H1 (cell line): Measurements from ENCODE around the gene CACNA2D3. TPM values are rescaled to one million over a fixed set of nuclear protein-coding genes. Genes with fewer than 3 reads are reported as not detected.

Source experiments
- CTCF ChIA-PET: fragments of 300-600 bp; sonication (Branson Sonifier 250); formaldehyde crosslinking; loops from one replicate; lab custom pipeline; 2021; ENCODE audit not compliant: partially characterized antibody; lab: Charles Lee
- POLR2A ChIA-PET: fragments of 300-600 bp; sonication (Branson Sonifier 250); formaldehyde crosslinking; loops from one replicate; lab custom pipeline; 2021; ENCODE audit warnings: inconsistent platforms; ENCODE audit not compliant: partially characterized antibody; lab: Charles Lee
- DNase-seq, 2 experiments: peaks; one replicate each; pipeline versions ENCODE4 v3.0.0 to v3.0.0-alpha.2; 2010 to 2022; ENCODE audit warnings: low spot score in 2 of 2, low read depth in 1 of 2, mixed read lengths in 1 of 2
- FAIRE-seq: peaks from 2 replicates; lab custom pipeline; 2011; peaks lifted over from hg19 to GRCh38; lab: Jason Lieb, UNC
- H2AFZ ChIP-seq: 2 replicates; pipeline ENCODE4 v1.8.1; 2012; ENCODE audit warnings: low read length, inconsistent platforms
- H2AK5ac ChIP-seq: 2 replicates; pipeline ENCODE4 v1.6.1; 2013; ENCODE audit warnings: low read depth, low read length
- H2BK120ac ChIP-seq: replicated peaks from 2 replicates; pipeline ENCODE3; 2013; ENCODE audit warnings: low read depth, low read length, inconsistent platforms
- H2BK12ac ChIP-seq: 2 replicates; pipeline ENCODE4 v1.6.1; 2013; ENCODE audit warnings: low read depth, low read length
- H2BK15ac ChIP-seq: 2 replicates; pipeline ENCODE4 v1.6.1; 2013; ENCODE audit warnings: low read length
- H2BK20ac ChIP-seq: 2 replicates; pipeline ENCODE4 v1.6.1; 2013; ENCODE audit warnings: low read length
- H2BK5ac ChIP-seq: 2 replicates; pipeline ENCODE4 v1.6.1; 2013; ENCODE audit warnings: low read depth, low read length
- H3K14ac ChIP-seq: 2 replicates; pipeline ENCODE4 v1.6.1; 2013; ENCODE audit warnings: inconsistent platforms; ENCODE audit not compliant: insufficient read length
- H3K18ac ChIP-seq: 2 replicates; pipeline ENCODE4 v1.6.1; 2013; ENCODE audit warnings: low read length; ENCODE audit errors: extremely low read depth
- H3K23ac ChIP-seq: 2 replicates; pipeline ENCODE4 v1.6.1; 2013; ENCODE audit warnings: inconsistent platforms; ENCODE audit not compliant: insufficient read length
- H3K23me2 ChIP-seq: 2 replicates; pipeline ENCODE4 v1.6.1; 2013; ENCODE audit warnings: low read depth, low read length
- H3K27ac ChIP-seq: 2 replicates; pipeline ENCODE4 v1.6.1; 2011; ENCODE audit warnings: low read depth, low read length, inconsistent platforms
- H3K27me3 ChIP-seq, 4 experiments: replicated peaks in 1 of 4; 1 replicate in 1 of 4; 2 replicates in 3 of 4; pipeline versions ENCODE4 v1.6.1 to v1.8.1; 2011 to 2013; ENCODE audit warnings: low read length in 3 of 4, mild to moderate bottlenecking in 3 of 4, inconsistent platforms in 2 of 4, mixed read lengths in 2 of 4, moderate library complexity in 1 of 4; ENCODE audit not compliant: control insufficient read depth in 3 of 4, insufficient read depth in 3 of 4; ENCODE audit errors: extremely low read depth in 1 of 4
- H3K36me3 ChIP-seq, 4 experiments: 2 replicates each; pipeline versions ENCODE4 v1.6.1 to v1.8.1; 2011 to 2013; ENCODE audit warnings: mild to moderate bottlenecking in 4 of 4, low read length in 3 of 4, moderate library complexity in 2 of 4, control low read depth in 1 of 4, inconsistent platforms in 1 of 4; ENCODE audit not compliant: insufficient read depth in 4 of 4, control insufficient read depth in 2 of 4
- H3K4ac ChIP-seq: replicated peaks from 2 replicates; pipeline ENCODE3; 2013; ENCODE audit warnings: low read length, low read depth, mixed read lengths, inconsistent platforms; ENCODE audit not compliant: insufficient read length
- H3K4me1 ChIP-seq, 4 experiments: replicated peaks in 1 of 4; 1 replicate in 1 of 4; 2 replicates in 3 of 4; pipeline versions ENCODE4 v1.6.1 to v1.8.1; 2011 to 2013; ENCODE audit warnings: low read length in 3 of 4, inconsistent platforms in 2 of 4, mixed read lengths in 1 of 4; ENCODE audit not compliant: insufficient read depth in 4 of 4, control insufficient read depth in 3 of 4
- H3K4me2 ChIP-seq, 2 experiments: 2 replicates each; pipeline versions ENCODE4 v1.6.1 to v1.8.1; 2011 to 2013; ENCODE audit warnings: low read depth in 2 of 2, low read length in 2 of 2, control low read depth in 1 of 2, inconsistent platforms in 1 of 2, mild to moderate bottlenecking in 1 of 2; ENCODE audit not compliant: insufficient read depth in 1 of 2
- H3K4me3 ChIP-seq, 4 experiments: fragments of 200-600, 300-600 bp in 1 of 4; sonication (generic), shearing (Covaris generic), sonication (Bioruptor Twin) in 1 of 4; 2 replicates each; pipeline versions ENCODE4 v1.5.1 to v1.8.1; 2011 to 2016; ENCODE audit warnings: low read length in 4 of 4, low read depth in 3 of 4, control low read depth in 2 of 4, inconsistent platforms in 2 of 4, mild to moderate bottlenecking in 2 of 4, mixed read lengths in 1 of 4, moderate library complexity in 1 of 4; ENCODE audit not compliant: insufficient read depth in 2 of 4; ENCODE audit errors: extremely low read depth in 1 of 4
- H3K56ac ChIP-seq: replicated peaks from 2 replicates; pipeline ENCODE3; 2013; ENCODE audit warnings: low read depth, mild to moderate bottlenecking, mixed read lengths, low read length, inconsistent platforms; ENCODE audit not compliant: insufficient read length
- H3K79me1 ChIP-seq: 2 replicates; pipeline ENCODE4 v1.6.1; 2013; ENCODE audit warnings: low read depth, low read length, control low read depth
- H3K79me2 ChIP-seq, 2 experiments: 2 replicates each; pipeline versions ENCODE4 v1.6.1 to v1.8.1; 2012 to 2013; ENCODE audit warnings: low read length in 2 of 2, mild to moderate bottlenecking in 2 of 2, inconsistent platforms in 1 of 2; ENCODE audit not compliant: insufficient read depth in 2 of 2, control insufficient read depth in 1 of 2
- H3K9ac ChIP-seq, 4 experiments: replicated peaks in 1 of 4; 1 replicate in 1 of 4; 2 replicates in 3 of 4; pipeline versions ENCODE4 v1.6.1 to v1.8.1; 2011 to 2013; ENCODE audit warnings: low read depth in 3 of 4, low read length in 3 of 4, control low read depth in 2 of 4, mild to moderate bottlenecking in 2 of 4, moderate library complexity in 2 of 4, inconsistent platforms in 1 of 4; ENCODE audit errors: extremely low read depth in 1 of 4
- H3K9me3 ChIP-seq, 2 experiments: 2 replicates each; pipeline versions ENCODE4 v1.6.1 to v1.8.1; 2012 to 2013; ENCODE audit warnings: mild to moderate bottlenecking in 2 of 2, moderate library complexity in 2 of 2, control low read depth in 1 of 2, inconsistent platforms in 1 of 2, low read depth in 1 of 2, low read length in 1 of 2, mixed read lengths in 1 of 2; ENCODE audit not compliant: insufficient read depth in 2 of 2
- H4K20me1 ChIP-seq, 2 experiments: replicated peaks in 1 of 2; 2 replicates each; pipeline versions ENCODE3 to v1.8.1; 2011 to 2013; ENCODE audit warnings: inconsistent platforms in 2 of 2, low read length in 2 of 2, mild to moderate bottlenecking in 1 of 2; ENCODE audit not compliant: insufficient read depth in 2 of 2, control insufficient read depth in 1 of 2
- H4K5ac ChIP-seq: 2 replicates; pipeline ENCODE4 v1.6.1; 2013; ENCODE audit warnings: low read length, low read depth, mixed read lengths, inconsistent platforms; ENCODE audit not compliant: insufficient read length
- H4K8ac ChIP-seq: 2 replicates; pipeline ENCODE4 v1.8.0; 2013; ENCODE audit warnings: mild to moderate bottlenecking, moderate library complexity, low read length, inconsistent platforms; ENCODE audit not compliant: insufficient read depth; ENCODE audit errors: extremely low read depth
- H4K91ac ChIP-seq: replicated peaks from 2 replicates; pipeline ENCODE3; 2013; ENCODE audit warnings: low read length, mixed read lengths, inconsistent platforms; ENCODE audit not compliant: insufficient read length
- MAFK ChIP-seq: IDR thresholded peaks from 2 replicates; pipeline ENCODE4 v1.6.1; 2012; ENCODE audit warnings: low read depth, mild to moderate bottlenecking, improper control_type of control experiment, low read length
- SP2 ChIP-seq: IDR thresholded peaks from 2 replicates; pipeline ENCODE4 v1.6.1; 2012; ENCODE audit warnings: mild to moderate bottlenecking, low read length, inconsistent platforms
- polyA plus RNA-seq, 7 experiments: library from polyadenylated mRNA; depleted of rRNA in 3 of 7; stranded (reverse) in 5 of 7; unstranded in 2 of 7; fragments of >200 nt in 5 of 7; fragments of 200-250 nt in 2 of 7; gene quantifications; 1 replicate in 5 of 7; 2 replicates in 1 of 7; 4 replicates in 1 of 7; pipeline versions ENCODE4 v1.2.1 to v1.2.3, GENCODE V29; 2011 to 2013; ENCODE audit warnings: missing spikeins in 2 of 7, mixed read lengths in 2 of 7
- total RNA-seq: library from RNA; stranded (reverse); fragmentation: NEBNext Ultra II Directional; extraction: Animal tissue kit (Norgen Biotek cat#: 25700); gene quantifications from 2 replicates; pipeline ENCODE4 v1.2.1, GENCODE V29; 2021

Gene CACNA2D3
- total and polyA plus RNA-seq, 2 of the 8 experiments (the other 6 are each of a cell fraction or from before 2014, with no cell fraction given): 1.5 to 1.8 TPM

GRCh38 chr3:54565956-54566355 is 443.6 kb downstream of the CACNA2D3 start:
- Histone ChIP-seq H3K14ac (no peak overlapping the region), H3K36me3 (no peaks in the 10 kb centered on the region), H3K4ac (no peak overlapping the region), H3K27me3 (no peaks in the 10 kb centered on the region), H2BK12ac (no peak overlapping the region), H3K4me3 (no peak overlapping the region), H3K79me1 (no peaks in the 10 kb centered on the region), H2BK20ac (no peak overlapping the region), H3K79me2 (no peaks in the 10 kb centered on the region), H3K23ac (no peak overlapping the region), H4K91ac (no peak overlapping the region), H2AK5ac (no peak overlapping the region), H4K5ac (no peak overlapping the region), H3K4me2 (no peak overlapping the region), H2BK5ac (no peak overlapping the region), H3K56ac (no peak overlapping the region), H3K9ac (no peak overlapping the region), H4K20me1 (no peaks in the 10 kb centered on the region), H4K8ac (no peak overlapping the region), H2BK15ac (no peak overlapping the region), H3K18ac (no peak overlapping the region), H2BK120ac (no peak overlapping the region), H2AFZ (no peak overlapping the region), H3K23me2 (no peaks in the 10 kb centered on the region), H3K9me3 (no peaks in the 10 kb centered on the region), H3K4me1 (no peaks in the 10 kb centered on the region), H3K27ac (no peak overlapping the region)
- DNase-seq (no peak), FAIRE-seq (no peak)
- POLR2A ChIA-PET: no interaction called here
- CTCF ChIA-PET: interaction anchor here (0.7 kb wide), 1 partner anchor 11 kb away, joined by 3 read pairs; no protein-coding TSS in a partner anchor
- TF ChIP-seq SP2 (no peak), MAFK (0 out of 2 replicates have a peak, but pooled peaks have one; percentile 20)
